Measurements from ENCODE around the gene DSC1. TPM values are rescaled to one million over a fixed set of nuclear protein-coding genes. Genes with fewer than 3 reads are reported as not detected.

The DSC1 gene
- total RNA-seq, 1 donor from 2014 or later: not detected

DNA sequence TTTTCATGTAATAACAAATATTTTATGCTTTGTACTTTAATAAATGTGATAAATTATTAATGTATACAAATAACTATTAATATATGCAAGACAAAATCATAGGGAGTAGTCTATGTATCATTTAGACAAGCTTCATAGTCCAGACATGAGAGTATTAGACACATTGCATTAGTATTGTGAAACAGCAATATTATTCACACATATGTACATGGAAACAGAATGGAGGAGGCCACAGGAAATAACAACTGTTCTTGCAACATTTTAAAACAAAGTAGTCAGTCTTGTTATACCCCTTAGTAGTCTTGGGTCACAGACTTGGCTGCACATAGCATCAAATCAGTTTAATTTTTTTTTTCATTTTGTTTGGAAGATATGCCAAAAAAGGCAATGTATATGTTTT, 15.8 kb downstream of the DSC1 start:
- intact Hi-C loops (cut with DNase I): no loop called here
- H3K4me1 ChIP-seq: no peaks in the 10 kb centered on the region
- no peak for ATAC-seq
- TF ChIP-seq, protein P1, sequence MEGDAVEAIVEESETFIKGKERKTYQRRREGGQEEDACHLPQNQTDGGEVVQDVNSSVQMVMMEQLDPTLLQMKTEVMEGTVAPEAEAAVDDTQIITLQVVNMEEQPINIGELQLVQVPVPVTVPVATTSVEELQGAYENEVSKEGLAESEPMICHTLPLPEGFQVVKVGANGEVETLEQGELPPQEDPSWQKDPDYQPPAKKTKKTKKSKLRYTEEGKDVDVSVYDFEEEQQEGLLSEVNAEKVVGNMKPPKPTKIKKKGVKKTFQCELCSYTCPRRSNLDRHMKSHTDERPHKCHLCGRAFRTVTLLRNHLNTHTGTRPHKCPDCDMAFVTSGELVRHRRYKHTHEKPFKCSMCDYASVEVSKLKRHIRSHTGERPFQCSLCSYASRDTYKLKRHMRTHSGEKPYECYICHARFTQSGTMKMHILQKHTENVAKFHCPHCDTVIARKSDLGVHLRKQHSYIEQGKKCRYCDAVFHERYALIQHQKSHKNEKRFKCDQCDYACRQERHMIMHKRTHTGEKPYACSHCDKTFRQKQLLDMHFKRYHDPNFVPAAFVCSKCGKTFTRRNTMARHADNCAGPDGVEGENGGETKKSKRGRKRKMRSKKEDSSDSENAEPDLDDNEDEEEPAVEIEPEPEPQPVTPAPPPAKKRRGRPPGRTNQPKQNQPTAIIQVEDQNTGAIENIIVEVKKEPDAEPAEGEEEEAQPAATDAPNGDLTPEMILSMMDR (IDR thresholded peaks at IDR 0.05): no peak
- no peak for DNase-seq
- H3K27ac ChIP-seq: no peak overlapping the region
- H3K27me3 ChIP-seq (ENCODE audit: low read depth): no peaks in the 10 kb centered on the region
- H3K36me3 ChIP-seq: no peaks in the 10 kb centered on the region
- H3K4me3 ChIP-seq: no peak overlapping the region
- no peaks in the 10 kb centered on the region for H3K9me3 ChIP-seq

DNA sequence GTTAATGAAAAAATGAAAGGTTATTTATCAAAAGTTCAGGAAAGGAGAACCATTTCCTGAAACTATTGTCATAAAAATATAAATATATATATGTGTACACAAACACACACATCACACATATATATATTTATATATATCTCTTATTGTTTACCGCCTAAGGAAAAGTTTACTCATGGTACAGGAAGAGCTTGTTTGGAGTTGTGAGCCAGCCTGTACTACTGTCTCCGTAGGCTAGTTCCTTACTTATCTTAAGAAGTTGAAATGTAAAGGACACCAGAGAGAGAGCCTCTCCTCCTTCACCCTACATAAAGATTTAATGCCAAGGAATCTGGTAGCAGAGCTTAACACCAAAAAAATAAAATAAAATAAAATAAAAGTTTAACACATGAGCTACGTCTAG, 19.6 kb downstream of the DSC1 start:
- Histone ChIP-seq H3K4me1 (no peaks in the 10 kb centered on the region), H3K27me3 (ENCODE audit: low read depth) (no peaks in the 10 kb centered on the region), H3K4me3 (no peak overlapping the region), H3K9me3 (no peaks in the 10 kb centered on the region), H3K27ac (no peak overlapping the region), H3K36me3 (no peaks in the 10 kb centered on the region)
- DNase-seq (no peak), ATAC-seq (no peak)
- TF ChIP-seq, protein P1 (IDR thresholded peaks at IDR 0.05): no peak
- intact Hi-C loops (cut with DNase I): no loop called here

DNA sequence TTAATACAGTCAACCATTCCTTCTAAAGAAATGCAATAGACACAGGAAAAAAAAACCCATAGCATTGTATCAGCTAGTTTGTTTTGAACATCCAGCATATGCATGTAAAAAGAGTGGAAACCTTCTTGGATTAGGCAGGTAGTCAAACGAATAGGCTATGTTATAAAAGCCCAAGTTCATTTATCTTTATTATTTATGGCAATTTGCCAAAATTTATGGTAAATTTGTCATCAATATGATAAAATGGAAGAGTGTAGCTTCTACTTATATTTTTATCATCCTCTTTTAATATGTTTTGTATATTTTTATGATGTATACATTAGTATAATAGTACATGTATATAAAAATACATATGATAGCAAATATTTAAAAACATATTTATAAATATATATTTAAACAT, 23.9 kb downstream of the DSC1 start:
- intact Hi-C loops (cut with DNase I): no loop called here
- Histone ChIP-seq H3K4me1 (no peaks in the 10 kb centered on the region), H3K9me3 (no peaks in the 10 kb centered on the region), H3K4me3 (no peak overlapping the region), H3K27ac (no peak overlapping the region), H3K27me3 (ENCODE audit: low read depth) (no peaks in the 10 kb centered on the region), H3K36me3 (no peaks in the 10 kb centered on the region)
- TF ChIP-seq, protein P1 (IDR thresholded peaks at IDR 0.05): no peak
- no peak for ATAC-seq
- no peak for DNase-seq

DNA sequence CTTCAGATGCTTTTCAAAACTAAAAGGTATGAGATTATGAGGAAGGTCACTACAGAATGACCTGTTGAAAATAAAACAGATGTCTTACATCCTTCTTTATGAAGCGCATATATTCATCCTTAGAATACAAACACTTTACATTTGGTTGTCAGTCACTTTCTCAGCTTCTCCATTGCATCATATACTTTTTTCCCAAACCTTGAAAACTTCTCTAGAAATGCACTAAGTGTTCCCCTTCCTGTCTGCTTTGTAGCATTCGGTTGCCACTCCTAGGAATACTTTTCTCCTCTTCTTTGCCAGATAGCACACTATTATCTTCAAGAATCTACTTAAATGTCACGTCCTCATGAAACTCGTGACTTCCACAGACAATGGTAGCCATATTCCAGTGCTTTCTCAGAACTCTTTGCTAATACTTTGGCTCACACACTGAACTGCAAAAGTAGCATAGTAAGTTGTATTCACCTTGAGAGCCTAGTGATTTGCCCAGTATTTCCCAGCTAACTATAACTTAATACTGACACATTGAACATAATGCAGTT, 27.6 kb downstream of the DSC1 start:
- no peak overlapping the region for H3K27ac ChIP-seq
- H3K4me1 ChIP-seq: no peaks in the 10 kb centered on the region
- intact Hi-C loops (cut with DNase I): no loop called here
- H3K9me3 ChIP-seq: no peaks in the 10 kb centered on the region
- H3K4me3 ChIP-seq: no peak overlapping the region
- no peaks in the 10 kb centered on the region for H3K36me3 ChIP-seq
- no peak for ATAC-seq
- H3K27me3 ChIP-seq (ENCODE audit: low read depth): no peaks in the 10 kb centered on the region
- TF ChIP-seq, protein P1 (IDR thresholded peaks at IDR 0.05): no peak
- no peak for DNase-seq

DNA sequence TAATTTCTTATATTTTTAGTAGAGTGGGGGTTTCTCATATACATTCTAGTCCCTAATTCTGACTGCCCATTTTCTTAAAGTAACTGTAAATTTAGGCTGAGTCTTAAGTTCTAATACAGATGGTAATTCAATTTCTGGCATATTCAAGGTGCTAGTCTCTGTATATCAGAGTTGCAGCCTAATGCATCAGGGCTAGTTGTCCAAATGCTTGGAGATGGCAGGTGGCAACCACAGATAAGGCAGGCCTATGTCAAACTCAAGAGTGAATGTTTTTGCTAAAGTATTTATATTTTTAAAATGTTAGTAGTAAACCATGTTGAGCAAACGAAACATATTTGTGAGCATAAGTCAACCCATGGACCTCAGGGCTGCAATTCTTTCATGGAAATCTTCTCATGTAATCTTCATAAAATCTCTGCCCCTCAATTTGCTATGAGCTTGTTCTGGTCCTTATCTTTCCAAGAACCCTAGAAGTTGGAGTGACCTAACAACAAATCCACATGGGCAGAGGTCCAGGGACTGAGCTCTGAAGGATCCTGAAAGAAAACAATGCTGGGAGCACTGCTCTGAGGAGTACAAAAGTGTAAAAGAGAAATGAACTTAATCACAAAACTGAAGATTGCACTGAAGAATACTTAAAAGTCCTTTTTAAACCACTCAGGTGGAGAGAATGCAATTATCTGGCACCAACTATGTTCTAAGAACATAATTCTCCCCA, 33.1 kb downstream of the DSC1 start:
- H3K27ac ChIP-seq: no peak overlapping the region
- H3K36me3 ChIP-seq: no peaks in the 10 kb centered on the region
- no peaks in the 10 kb centered on the region for H3K27me3 ChIP-seq (ENCODE audit: low read depth)
- no peaks in the 10 kb centered on the region for H3K9me3 ChIP-seq
- H3K4me1 ChIP-seq: no peaks in the 10 kb centered on the region
- ATAC-seq (peak in 1 of 2 donors; percentile 45), DNase-seq (no peak)
- no peak overlapping the region for H3K4me3 ChIP-seq
- intact Hi-C loops (cut with DNase I): no loop called here
- TF ChIP-seq, protein P1 (IDR thresholded peaks at IDR 0.05): no peak

Data from lower lobe of right lung (tissue), 2 donors.